SK-N-SH treated with all-trans-retinoic acid at 6 μM for 48 hours (cell line): ENCODE measurements around the gene RBBP6.

Source experiments
- ATAC-seq: fragments of 200-7000 bp; cut with Tn5 transposase; 3 replicates; pipeline ENCODE4 v1.9.1; 2020; ENCODE audit warnings: mild to moderate bottlenecking, moderate library complexity
- ARNTL ChIP-seq: fragments of 450-650 bp; formaldehyde crosslinking; IDR thresholded peaks from 2 replicates; pipeline ENCODE4 v1.5.0; 2020; ENCODE audit warnings: low read depth, mild to moderate bottlenecking, moderate library complexity, borderline replicate concordance
- BACH2 ChIP-seq: fragments of 250-450 bp; sonication (Bioruptor Pico); IDR thresholded peaks from 2 replicates; pipeline ENCODE4 v1.9.0; 2021; ENCODE audit warnings: mild to moderate bottlenecking, borderline replicate concordance
- CREB5 ChIP-seq: fragments of 250-450 bp; sonication (Bioruptor Pico); IDR thresholded peaks from 2 replicates; pipeline ENCODE4 v1.5.1; 2020; ENCODE audit warnings: low read depth, mild to moderate bottlenecking, moderate library complexity
- CSDC2 ChIP-seq: fragments of 250-450 bp; sonication (Bioruptor Pico); IDR thresholded peaks from 2 replicates; pipeline ENCODE4 v1.5.0; 2020; ENCODE audit warnings: mild to moderate bottlenecking, moderate library complexity
- CSRNP3 ChIP-seq: fragments of 250-450 bp; sonication (Bioruptor Pico); IDR thresholded peaks from 2 replicates; pipeline ENCODE4 v1.5.1; 2021; ENCODE audit warnings: mild to moderate bottlenecking, moderate library complexity
- ESRRG ChIP-seq: fragments of 250-450 bp; sonication (Bioruptor Pico); IDR thresholded peaks from 2 replicates; pipeline ENCODE4 v1.6.1; 2021; ENCODE audit warnings: mild to moderate bottlenecking
- GLIS3 ChIP-seq: fragments of 250-450 bp; sonication (Bioruptor Pico); IDR thresholded peaks from 2 replicates; pipeline ENCODE4 v1.5.0; 2020; ENCODE audit warnings: mild to moderate bottlenecking, moderate library complexity
- ISL1 ChIP-seq: fragments of 250-450 bp; sonication (Bioruptor Pico); IDR thresholded peaks from 2 replicates; pipeline ENCODE4 v2.1.2; 2022; ENCODE audit warnings: mild to moderate bottlenecking, moderate library complexity
- OSR1 ChIP-seq: fragments of 250-450 bp; sonication (Bioruptor Pico); IDR thresholded peaks from 2 replicates; pipeline ENCODE4 v1.8.0; 2022; ENCODE audit warnings: moderate library complexity, mild to moderate bottlenecking, inconsistent platforms
- PATZ1 ChIP-seq: fragments of 250-450 bp; sonication (Bioruptor Pico); IDR thresholded peaks from 2 replicates; pipeline ENCODE4 v1.8.0; 2020; ENCODE audit warnings: mild to moderate bottlenecking, moderate library complexity, borderline replicate concordance
- POU6F1 ChIP-seq: fragments of 250-450 bp; sonication (Bioruptor Pico); IDR thresholded peaks from 2 replicates; pipeline ENCODE4 v1.8.0; 2021; ENCODE audit warnings: low read depth, mild to moderate bottlenecking, moderate library complexity, borderline replicate concordance
- PPARA ChIP-seq: fragments of 250-450 bp; sonication (Bioruptor Pico); IDR thresholded peaks from 2 replicates; pipeline ENCODE4 v1.5.0; 2020; ENCODE audit warnings: mild to moderate bottlenecking, borderline replicate concordance
- RARB ChIP-seq: fragments of 250-450 bp; sonication (Bioruptor Pico); IDR thresholded peaks from 2 replicates; pipeline ENCODE4 v1.8.0; 2021; ENCODE audit warnings: mild to moderate bottlenecking, moderate library complexity
- TCF4 ChIP-seq: fragments of 250-450 bp; sonication (Bioruptor Pico); IDR thresholded peaks from 2 replicates; pipeline ENCODE4 v1.8.0; 2021; ENCODE audit warnings: mild to moderate bottlenecking, moderate library complexity, borderline replicate concordance
- TOX ChIP-seq: fragments of 250-450 bp; sonication (Bioruptor Pico); IDR thresholded peaks from 2 replicates; pipeline ENCODE4 v1.8.0; 2021; ENCODE audit warnings: mild to moderate bottlenecking, moderate library complexity, borderline replicate concordance
- TSHZ2 ChIP-seq: fragments of 250-450 bp; sonication (Bioruptor Pico); IDR thresholded peaks from 2 replicates; pipeline ENCODE4 v1.5.0; 2020; ENCODE audit warnings: mild to moderate bottlenecking, moderate library complexity
- ZC3H10 ChIP-seq: fragments of 250-450 bp; sonication (Bioruptor Pico); IDR thresholded peaks from 2 replicates; pipeline ENCODE4 v1.5.1; 2021; ENCODE audit warnings: mild to moderate bottlenecking, moderate library complexity
- ZFP3 ChIP-seq: fragments of 250-450 bp; sonication (Bioruptor Pico); IDR thresholded peaks from 2 replicates; pipeline ENCODE4 v1.5.0; 2020; ENCODE audit warnings: mild to moderate bottlenecking, moderate library complexity
- ZFP30 ChIP-seq: fragments of 450-650 bp; formaldehyde crosslinking; IDR thresholded peaks from 2 replicates; pipeline ENCODE4 v1.5.0; 2022; ENCODE audit warnings: mild to moderate bottlenecking, moderate library complexity
- ZNF565 ChIP-seq: fragments of 450-650 bp; formaldehyde crosslinking; conservative IDR thresholded peaks from 2 replicates; pipeline ENCODE4 v1.5.0; 2020; ENCODE audit warnings: low read depth, mild to moderate bottlenecking, moderate library complexity
- ZNF70 ChIP-seq: fragments of 450-650 bp; formaldehyde crosslinking; IDR thresholded peaks from 2 replicates; pipeline ENCODE4 v1.5.0; 2020; ENCODE audit warnings: mild to moderate bottlenecking, moderate library complexity
- ZNF8 ChIP-seq: fragments of 450-650 bp; formaldehyde crosslinking; IDR thresholded peaks from 2 replicates; pipeline ENCODE4 v1.5.0; 2020; ENCODE audit warnings: mild to moderate bottlenecking, moderate library complexity

RBBP6 gene

GRCh38 chr16:24531166-24531565, 8.2 kb upstream of the RBBP6 start:
- no peak for ATAC-seq

GRCh38 chr16:24534620-24535019, 4.7 kb upstream of the RBBP6 start:
- no peak for TF ChIP-seq TSHZ2 (CRISPR knock-in tag)
- TF ChIP-seq ZNF565, result no peak
- no peak for TF ChIP-seq PPARA (CRISPR knock-in tag)
- TF ChIP-seq OSR1 (CRISPR knock-in tag), result no peak
- TF ChIP-seq ISL1 (CRISPR knock-in tag), result no peak

More at GRCh38 chr16:24531166-24531565, 8.2 kb upstream of the RBBP6 start:
- TF ChIP-seq ZNF565 (no peak), ESRRG (CRISPR knock-in tag) (no peak), CREB5 (CRISPR knock-in tag) (no peak), TOX (CRISPR knock-in tag) (no peak), ZNF70 (CRISPR knock-in tag) (no peak), PATZ1 (no peak), GLIS3 (no peak), ZFP30 (CRISPR knock-in tag) (no peak), CSRNP3 (no peak), ZNF8 (CRISPR knock-in tag) (no peak), POU6F1 (CRISPR knock-in tag) (no peak), CSDC2 (CRISPR knock-in tag) (no peak), OSR1 (CRISPR knock-in tag) (no peak), ZC3H10 (no peak), BACH2 (no peak), TCF4 (CRISPR knock-in tag) (no peak), ZFP3 (CRISPR knock-in tag) (no peak), RARB (CRISPR knock-in tag) (no peak), ISL1 (CRISPR knock-in tag) (no peak)

GRCh38 chr16:24535827-24536226, 3.5 kb upstream of the RBBP6 start:
- no peak for ATAC-seq
- TF ChIP-seq ZFP30 (CRISPR knock-in tag), result no peak
- no peak for TF ChIP-seq POU6F1 (CRISPR knock-in tag)
- no peak for TF ChIP-seq ESRRG (CRISPR knock-in tag)
- TF ChIP-seq OSR1 (CRISPR knock-in tag), result no peak
- no peak for TF ChIP-seq BACH2
- TF ChIP-seq ZFP3 (CRISPR knock-in tag), result no peak
- no peak for TF ChIP-seq ZNF8 (CRISPR knock-in tag)
- no peak for TF ChIP-seq ZNF565
- TF ChIP-seq ZC3H10, result no peak
- no peak for TF ChIP-seq CSRNP3
- TF ChIP-seq TCF4 (CRISPR knock-in tag), result no peak
- no peak for TF ChIP-seq TOX (CRISPR knock-in tag)
- no peak for TF ChIP-seq CSDC2 (CRISPR knock-in tag)
- no peak for TF ChIP-seq RARB (CRISPR knock-in tag)
- TF ChIP-seq ARNTL (CRISPR knock-in tag), result no peak

More at GRCh38 chr16:24534620-24535019, 4.7 kb upstream of the RBBP6 start:
- no peak for ATAC-seq
